Thoracic aorta (tissue), 2 donors: Measurements from ENCODE around the gene TEX19. TPM values are rescaled to one million over a fixed set of nuclear protein-coding genes. Genes with fewer than 3 reads are reported as not detected.

ENCODE experiments used
- ATAC-seq: fragments of 150-250 bp; one replicate; pipeline ENCODE4 v1.8.0; 2017; ENCODE audit warnings: low read depth; ENCODE audit not compliant: insufficient number of reproducible peaks, low FRiP score
- DNase-seq: peaks from one replicate; pipeline ENCODE4 v3.0.0-alpha.2; 2020; ENCODE audit warnings: low spot score
- H3K27ac ChIP-seq, 2 donors: fragments of 200-600 bp; sonication (generic); 1 replicate in 1 of 2; 2 replicates in 1 of 2; pipeline ENCODE4 v1.5.1; 2016; ENCODE audit warnings: mild to moderate bottlenecking in 2 of 2, moderate library complexity in 2 of 2
- H3K27me3 ChIP-seq: fragments of 200-600 bp; sonication (generic); replicated peaks from 2 replicates; pipeline ENCODE4 v1.6.0; 2016; ENCODE audit warnings: mild to moderate bottlenecking; ENCODE audit not compliant: insufficient read depth
- H3K36me3 ChIP-seq: fragments of 200-600 bp; sonication (generic); one replicate; pipeline ENCODE4 v1.5.1; 2016
- H3K4me1 ChIP-seq, 2 donors: fragments of 200-600 bp; sonication (generic); 1 replicate in 1 of 2; 2 replicates in 1 of 2; pipeline versions ENCODE4 v1.5.1 to v1.6.0; 2016; ENCODE audit warnings: low read depth in 2 of 2, mild to moderate bottlenecking in 1 of 2; ENCODE audit not compliant: control insufficient read depth in 1 of 2
- H3K4me3 ChIP-seq: fragments of 200-600 bp; sonication (generic); 2 replicates; pipeline ENCODE4 v1.5.1; 2016; ENCODE audit warnings: mild to moderate bottlenecking
- H3K9me3 ChIP-seq: fragments of 200-600 bp; sonication (generic); 2 replicates; pipeline ENCODE4 v1.5.1; 2016
- CTCF ChIP-seq: fragments of 200-600 bp; sonication (generic); IDR thresholded peaks from one replicate; pipeline ENCODE4 v1.5.1; 2019; ENCODE audit warnings: antibody characterized with exemption
- total RNA-seq, 2 donors: library from RNA; depleted of rRNA; stranded (reverse); fragments of >200 nt; gene quantifications; one replicate each; pipeline versions ENCODE4 v1.1.0 to v1.2.3, GENCODE V29; 2016

The TEX19 gene
- total RNA-seq, 2 donors from 2014 or later = not detected

- Histone ChIP-seq H3K27ac (no peak overlapping the region), H3K27me3 (no peaks in the 10 kb centered on the region), H3K4me3 (no peak overlapping the region), H3K9me3 (no peaks in the 10 kb centered on the region), H3K36me3 (no peaks in the 10 kb centered on the region), H3K4me1 (peaks cover 14 to 33% of the 10 kb centered on the region in 2 donors)
- DNase-seq = no peak
- no peak for TF ChIP-seq CTCF
- ATAC-seq = no peak
These were observed 28.0 kb downstream of the TEX19 start for GRCh38 chr17:82386881-82387704.

DNA sequence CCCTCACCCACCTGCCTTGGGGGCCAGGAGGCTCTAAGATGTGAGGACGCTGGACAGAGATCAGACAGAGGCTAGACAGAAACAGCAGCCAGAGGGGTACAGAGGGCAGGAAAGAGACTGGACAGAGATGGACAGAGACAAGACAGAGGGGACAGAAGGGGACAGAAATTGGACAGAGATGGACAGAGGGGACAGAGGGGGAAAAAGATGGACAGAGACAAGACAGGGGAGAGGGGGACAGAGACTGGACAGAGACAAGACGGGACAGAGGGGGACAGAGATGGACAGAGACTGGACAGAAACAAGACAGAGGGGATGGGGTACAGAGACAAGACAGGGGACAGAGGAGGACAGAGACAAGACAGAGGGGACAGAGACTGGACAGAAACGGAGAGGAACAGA is 28.7 kb downstream of the TEX19 start:
- DNase-seq (no peak), ATAC-seq (no peak)
- Histone ChIP-seq H3K4me3 (no peak overlapping the region), H3K9me3 (no peaks in the 10 kb centered on the region), H3K27ac (no peak overlapping the region), H3K27me3 (no peaks in the 10 kb centered on the region), H3K4me1 (peaks cover 14 to 33% of the 10 kb centered on the region in 2 donors), H3K36me3 (no peaks in the 10 kb centered on the region)
- TF ChIP-seq CTCF = no peak

DNA sequence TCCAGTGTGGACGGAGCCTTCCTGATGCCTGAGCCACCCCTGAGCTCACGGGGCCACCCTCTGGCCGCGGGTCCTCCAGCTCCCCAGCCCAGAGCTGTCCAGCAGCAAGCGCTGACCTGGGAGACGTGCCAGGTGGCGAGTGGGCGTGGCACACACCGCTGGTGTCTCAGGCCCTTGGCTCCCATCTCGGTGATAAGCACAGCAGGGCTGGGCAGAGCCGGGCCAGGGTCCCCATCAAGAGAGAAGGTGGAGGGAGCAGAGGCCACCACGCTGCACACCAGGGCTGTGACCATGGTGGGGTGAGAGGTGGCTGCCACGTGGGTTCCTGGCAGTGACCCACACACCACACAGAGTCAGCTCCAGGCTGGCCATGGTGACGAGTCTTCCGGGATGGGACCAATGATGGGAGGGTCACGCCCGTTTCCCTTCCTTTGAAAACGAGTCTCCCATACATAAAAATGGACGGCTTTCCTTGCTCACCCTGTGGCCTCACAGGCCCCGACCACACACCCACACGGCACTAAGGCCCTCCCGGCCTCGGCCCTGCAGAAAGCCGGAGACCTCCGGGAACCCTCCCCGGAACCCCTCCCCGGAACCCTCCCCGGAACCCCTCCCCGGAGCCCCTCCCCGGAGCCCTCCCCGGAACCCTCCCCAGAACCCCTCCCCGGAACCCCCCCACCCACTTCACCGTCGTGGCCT is 29.3 kb downstream of the TEX19 start:
- Histone ChIP-seq H3K27ac (no peak overlapping the region), H3K27me3 (no peaks in the 10 kb centered on the region), H3K4me1 (peaks cover 14 to 33% of the 10 kb centered on the region in 2 donors), H3K4me3 (no peak overlapping the region), H3K36me3 (no peaks in the 10 kb centered on the region), H3K9me3 (no peaks in the 10 kb centered on the region)
- no peak for TF ChIP-seq CTCF
- ATAC-seq (no peak), DNase-seq (no peak)

DNA sequence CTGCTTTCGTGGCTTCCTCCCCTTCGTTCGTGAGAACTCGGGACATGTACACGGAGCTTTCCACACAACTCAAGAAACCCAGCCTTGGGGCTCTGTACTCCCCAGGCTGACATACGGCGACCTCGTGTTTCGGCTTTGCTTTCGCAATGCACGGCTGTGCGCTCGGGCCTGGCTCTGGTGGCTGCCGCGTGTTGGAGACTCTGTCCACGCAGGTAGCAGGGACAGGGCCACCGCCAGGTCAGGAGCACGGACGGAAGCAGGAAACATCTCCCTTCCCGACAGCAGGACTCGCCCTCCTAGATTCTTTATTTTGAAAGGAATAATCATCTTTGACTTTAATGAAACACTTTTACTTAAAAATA is 29.9 kb downstream of the TEX19 start:
- Histone ChIP-seq H3K27me3 (no peaks in the 10 kb centered on the region), H3K4me3 (no peak overlapping the region), H3K9me3 (no peaks in the 10 kb centered on the region), H3K36me3 (no peaks in the 10 kb centered on the region), H3K27ac (no peak overlapping the region), H3K4me1 (peaks cover 14 to 31% of the 10 kb centered on the region in 2 donors)
- DNase-seq (no peak), ATAC-seq (no peak)
- no peak for TF ChIP-seq CTCF

DNA sequence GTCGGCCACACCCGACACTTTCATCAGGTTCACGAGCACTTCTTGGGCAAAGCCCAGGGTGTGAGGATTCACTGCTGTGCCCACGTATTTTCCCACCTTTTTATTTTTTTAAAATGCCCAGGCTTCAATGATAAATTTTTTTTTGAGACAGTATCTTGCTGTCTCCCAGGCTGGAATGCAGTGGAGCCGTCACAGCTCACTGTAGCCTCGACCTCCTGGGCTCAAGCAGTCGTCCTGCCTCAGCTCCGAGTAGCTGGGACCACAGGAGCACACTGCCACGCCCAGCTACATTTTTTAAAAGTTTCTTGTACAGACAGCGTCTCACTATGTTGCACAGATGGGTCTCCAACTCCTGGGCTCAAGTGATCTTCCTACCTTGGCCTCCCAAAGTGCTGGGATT is 30.3 kb downstream of the TEX19 start:
- Histone ChIP-seq H3K27me3 (no peaks in the 10 kb centered on the region), H3K9me3 (no peaks in the 10 kb centered on the region), H3K36me3 (no peaks in the 10 kb centered on the region), H3K4me1 (peaks cover 14 to 26% of the 10 kb centered on the region in 2 donors), H3K27ac (no peak overlapping the region), H3K4me3 (no peak overlapping the region)
- TF ChIP-seq CTCF = no peak
- ATAC-seq = no peak
- DNase-seq = no peak
